GM21526 (cell line): Measurements from ENCODE around the gene SERPINI1.
A peak's percentile ranks its signal among the peaks of the same experiment; 100 is the strongest.

Experiments used
- ATAC-seq: cut with Tn5 transposase; IDR thresholded peaks from one replicate; pipeline ENCODE4 v1.9.1; 2021; ENCODE audit warnings: moderate library complexity; ENCODE audit not compliant: unreplicated experiment, low FRiP score

SERPINI1 gene

GRCh38 chr3:167735233-167736138 is at the start of gene SERPINI1:
SERPINI1 (plus strand) TSS chr3:167735721; CDS start chr3:167789129, 53,408 bp downstream.
- ATAC-seq = peak; percentile 63

- ATAC-seq = peak; percentile 100
Observed at GRCh38 chr3:167691366-167691765, 44.2 kb upstream of the SERPINI1 start.

- no peak for ATAC-seq
Observed at GRCh38 chr3:167694121-167694520, 41.4 kb upstream of the SERPINI1 start.

- ATAC-seq = no peak
Observed at GRCh38 chr3:167700046-167700445, 35.5 kb upstream of the SERPINI1 start.

GRCh38 chr3:167700926-167701325 is 34.6 kb upstream of the SERPINI1 start:
- no peak for ATAC-seq

GRCh38 chr3:167705840-167706239 is 29.7 kb upstream of the SERPINI1 start:
- ATAC-seq = no peak

GRCh38 chr3:167709690-167710089 is 25.8 kb upstream of the SERPINI1 start:
- ATAC-seq = no peak

GRCh38 chr3:167710552-167710951 is 25.0 kb upstream of the SERPINI1 start:
- no peak for ATAC-seq

GRCh38 chr3:167711439-167711838 is 24.1 kb upstream of the SERPINI1 start:
- no peak for ATAC-seq

- no peak for ATAC-seq
Observed at GRCh38 chr3:167712445-167712844, 23.1 kb upstream of the SERPINI1 start.

- no peak for ATAC-seq
Observed at GRCh38 chr3:167714871-167715270, 20.6 kb upstream of the SERPINI1 start.

- no peak for ATAC-seq
Observed at GRCh38 chr3:167716920-167717319, 18.6 kb upstream of the SERPINI1 start.

GRCh38 chr3:167718582-167718981 is 16.9 kb upstream of the SERPINI1 start:
- no peak for ATAC-seq

- ATAC-seq = no peak
Observed at GRCh38 chr3:167723025-167723512, 12.5 kb upstream of the SERPINI1 start.

GRCh38 chr3:167723872-167724271 is 11.6 kb upstream of the SERPINI1 start:
- ATAC-seq = no peak

GRCh38 chr3:167728176-167728575 is 7.3 kb upstream of the SERPINI1 start:
- no peak for ATAC-seq

- ATAC-seq = no peak
Observed at GRCh38 chr3:167728632-167729323, 6.7 kb upstream of the SERPINI1 start.

- ATAC-seq = no peak
Observed at GRCh38 chr3:167729591-167729990, 5.9 kb upstream of the SERPINI1 start.

- no peak for ATAC-seq
Observed at GRCh38 chr3:167731393-167731792, 4.1 kb upstream of the SERPINI1 start.

- no peak for ATAC-seq
Observed at GRCh38 chr3:167732313-167733065, 3.0 kb upstream of the SERPINI1 start.
